Fibroblast of peridontal ligament (primary cell): ENCODE measurements around the gene IRF7.
A peak's percentile ranks its signal among the peaks of the same experiment; 100 is the strongest.
"Not testable (repeated sequence)": the region's sequence is repeated elsewhere in the genome, so short reads cannot be mapped to it uniquely, and the experiment has no call there.

ENCODE experiments used
- DNase-seq: peaks from one replicate; pipeline ENCODE4 v3.0.0-alpha.2; 2010; ENCODE audit errors: extremely low read depth

The IRF7 gene

DNA sequence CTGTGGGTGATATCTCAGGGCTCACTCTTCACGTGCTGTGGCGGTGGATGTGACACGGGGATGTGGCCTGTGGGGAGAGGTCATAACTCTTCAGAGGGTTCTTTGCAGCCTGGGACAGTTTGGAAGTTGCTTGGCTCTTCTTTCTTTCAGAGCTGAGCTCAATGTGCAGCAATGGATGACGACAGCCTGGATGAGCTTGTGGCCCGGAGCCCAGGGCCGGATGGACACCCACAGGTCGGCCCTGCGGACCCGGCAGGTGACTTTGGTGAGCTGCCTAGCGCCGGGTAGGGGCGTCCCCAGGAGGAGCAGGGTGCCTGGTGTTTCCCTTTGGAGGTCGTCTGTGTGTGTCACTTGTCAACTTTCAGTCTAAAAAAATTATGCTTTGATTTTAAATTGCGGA is 34.4 kb downstream of the IRF7 start:
- DNase-seq = no peak

DNA sequence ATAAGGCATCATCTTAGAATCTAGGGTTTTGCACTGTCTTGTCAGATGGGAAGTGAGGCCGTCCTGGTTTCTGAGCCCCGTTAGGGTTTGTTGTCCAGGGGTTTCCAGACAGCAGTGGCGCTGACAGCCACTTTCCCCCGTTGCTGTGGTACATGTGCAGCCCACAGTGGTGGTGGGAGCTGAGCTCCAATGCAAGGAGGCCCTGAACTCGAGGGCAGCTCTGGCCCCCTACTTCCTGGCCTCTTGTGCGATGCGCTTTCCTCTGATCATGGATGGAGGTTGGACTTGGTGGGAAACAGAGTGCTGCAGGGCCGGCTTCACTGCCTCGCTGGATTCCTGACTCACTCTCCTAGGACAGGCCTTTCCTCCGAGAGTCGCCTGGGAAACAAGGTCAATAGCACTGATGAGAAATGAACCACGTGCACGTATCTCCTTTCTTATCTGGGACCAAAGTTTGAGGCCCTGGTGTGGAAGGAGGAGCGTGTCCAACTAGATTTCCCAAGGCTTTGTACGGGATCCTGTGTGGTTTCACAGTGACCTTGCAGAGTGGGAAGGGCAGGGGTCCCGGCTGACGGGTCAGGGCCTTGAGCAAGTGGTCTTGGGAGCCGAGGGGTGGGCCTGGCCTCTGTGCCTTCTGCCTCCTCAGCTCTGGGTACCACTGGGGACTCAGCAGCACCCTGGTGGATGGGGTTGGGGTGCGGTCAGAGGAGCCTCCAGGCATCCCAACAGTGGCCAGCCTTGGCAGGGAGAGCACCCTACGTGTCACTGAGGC is 35.7 kb downstream of the IRF7 start:
- peak; percentile 7 for DNase-seq

DNA sequence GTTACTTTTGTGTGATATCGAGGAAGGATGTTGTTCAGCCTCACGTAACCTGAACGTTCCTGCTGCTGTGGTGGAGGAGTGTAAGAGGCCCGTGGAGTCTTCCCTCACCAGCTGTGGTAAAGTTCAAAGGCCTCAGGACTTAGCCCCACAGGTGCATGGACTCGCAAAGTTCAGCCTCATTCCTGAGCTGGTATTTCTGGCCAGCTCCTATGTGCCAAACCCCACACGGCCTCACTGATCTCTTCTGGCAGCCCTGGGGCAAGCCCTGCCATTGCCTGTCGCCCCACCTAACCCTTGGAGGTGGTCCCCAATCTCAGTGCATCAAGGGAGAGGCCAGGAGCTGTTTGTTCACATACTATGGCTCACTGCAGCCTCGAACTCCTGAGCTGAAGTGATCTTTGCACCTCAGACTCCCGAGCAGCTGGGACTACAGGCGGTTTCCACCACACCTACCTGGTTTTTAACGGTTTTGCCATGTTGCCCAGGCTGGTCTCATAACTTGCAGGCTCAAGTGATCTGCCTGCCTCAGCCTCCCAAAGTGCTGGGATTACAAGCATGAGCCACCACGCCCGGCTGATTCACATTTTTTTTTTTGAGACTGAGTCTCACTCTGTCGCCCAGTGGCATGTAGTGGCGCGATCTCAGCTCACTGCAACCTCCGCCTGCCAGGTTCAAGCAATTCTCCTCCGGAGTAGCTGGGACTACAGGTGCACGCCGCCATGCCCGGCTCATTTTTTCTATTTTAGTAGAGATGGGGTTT is 37.3 kb downstream of the IRF7 start:
- DNase-seq = no peak

DNA sequence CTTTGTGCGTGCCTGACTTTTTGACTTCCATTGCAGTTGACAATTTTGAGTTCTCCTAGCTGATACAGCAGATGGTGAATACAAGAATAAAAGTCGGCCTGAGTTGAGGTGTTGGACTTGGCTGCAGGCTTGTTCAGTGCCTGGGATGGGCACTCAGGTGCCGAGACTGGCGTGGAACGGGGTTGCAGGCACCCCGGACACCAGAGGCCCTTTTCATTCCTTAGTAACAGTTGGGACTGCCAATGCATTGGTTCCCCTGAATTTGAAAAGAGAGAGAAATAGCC is 38.2 kb downstream of the IRF7 start:
- no peak for DNase-seq

DNA sequence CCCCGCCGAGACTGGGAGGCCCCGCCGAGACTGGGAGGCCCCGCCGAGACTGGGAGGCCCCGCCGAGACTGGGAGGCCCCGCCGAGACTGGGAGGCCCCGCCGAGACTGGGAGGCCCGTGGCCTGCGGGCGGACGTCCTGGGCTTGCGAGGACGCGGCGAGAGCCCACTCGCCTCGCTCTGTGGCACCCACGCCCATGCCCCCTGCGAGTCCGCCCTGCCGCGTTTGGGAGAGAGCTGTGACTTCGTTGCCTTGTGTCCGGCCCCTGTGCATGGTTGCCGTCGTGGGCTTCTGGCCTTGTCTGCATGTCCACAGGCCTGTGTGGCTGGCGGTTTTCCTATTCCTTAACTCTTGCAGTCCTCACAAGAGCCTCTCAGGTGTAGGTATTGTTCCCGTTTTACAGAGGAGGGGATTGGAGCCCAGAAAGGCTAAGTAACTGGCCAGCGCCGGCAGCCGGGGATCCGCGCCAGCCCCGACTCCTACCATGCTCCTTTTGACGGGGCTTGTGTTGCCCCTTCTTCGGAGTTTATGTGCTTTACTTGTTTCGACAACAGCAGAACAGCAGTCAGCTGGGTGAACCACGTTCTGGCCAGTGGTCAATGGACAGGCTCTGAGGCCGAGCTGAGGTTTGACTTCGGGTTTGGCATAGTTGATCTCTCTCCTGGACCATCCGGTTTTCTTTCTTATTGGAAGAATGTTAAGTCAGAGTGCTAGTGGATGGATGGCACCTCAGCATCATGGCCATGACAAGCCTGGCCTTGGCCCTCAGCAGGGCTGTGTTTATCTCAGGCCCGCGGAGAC is 38.7 kb downstream of the IRF7 start:
- DNase-seq = peak; percentile 15

DNA sequence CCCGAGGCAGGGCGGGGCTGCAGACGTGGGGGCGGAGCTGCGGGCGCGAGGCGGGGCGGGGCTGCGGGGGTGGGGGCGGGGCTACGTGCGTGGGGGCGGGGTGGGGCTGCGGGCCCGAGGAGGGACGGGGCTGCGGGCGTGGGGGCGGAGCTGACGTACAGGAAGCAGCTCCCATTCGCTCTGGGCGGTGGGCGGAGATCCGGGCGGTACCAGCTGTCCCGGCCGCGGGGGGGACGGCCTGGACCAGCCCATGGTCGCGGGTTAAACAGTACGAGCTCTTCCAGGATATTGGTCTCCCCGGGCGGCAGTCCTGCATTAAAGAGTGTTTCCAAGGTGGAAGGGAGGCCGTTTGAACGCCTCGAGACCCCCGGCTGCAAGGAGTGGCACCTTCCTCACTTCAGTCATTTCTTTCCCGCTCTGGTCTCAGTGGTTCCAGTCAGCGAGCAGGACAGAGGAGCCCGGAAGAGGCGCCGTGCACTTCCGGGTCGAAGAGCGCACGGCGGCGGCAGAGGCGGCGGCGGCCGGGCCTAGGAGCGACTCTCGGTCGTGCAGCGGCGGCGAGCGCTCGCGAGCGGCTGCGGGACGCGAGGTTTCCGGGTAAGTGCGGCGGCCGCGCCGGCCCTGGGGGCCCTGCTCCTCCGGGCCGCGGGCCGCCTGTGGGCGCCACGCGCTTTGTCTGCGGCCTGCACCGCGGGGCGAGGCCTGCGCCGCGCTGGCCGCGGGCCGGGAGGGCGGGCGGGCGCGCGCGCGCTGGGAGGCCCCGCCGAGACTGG is 39.6 kb downstream of the IRF7 start, which contains the start of gene PHRF1:
PHRF1 (plus strand) TSS at position 475 of the 773 bp plus-strand sequence. CDS start 5,043 bp downstream, outside the sequence.
- peak; percentile 93 for DNase-seq

DNA sequence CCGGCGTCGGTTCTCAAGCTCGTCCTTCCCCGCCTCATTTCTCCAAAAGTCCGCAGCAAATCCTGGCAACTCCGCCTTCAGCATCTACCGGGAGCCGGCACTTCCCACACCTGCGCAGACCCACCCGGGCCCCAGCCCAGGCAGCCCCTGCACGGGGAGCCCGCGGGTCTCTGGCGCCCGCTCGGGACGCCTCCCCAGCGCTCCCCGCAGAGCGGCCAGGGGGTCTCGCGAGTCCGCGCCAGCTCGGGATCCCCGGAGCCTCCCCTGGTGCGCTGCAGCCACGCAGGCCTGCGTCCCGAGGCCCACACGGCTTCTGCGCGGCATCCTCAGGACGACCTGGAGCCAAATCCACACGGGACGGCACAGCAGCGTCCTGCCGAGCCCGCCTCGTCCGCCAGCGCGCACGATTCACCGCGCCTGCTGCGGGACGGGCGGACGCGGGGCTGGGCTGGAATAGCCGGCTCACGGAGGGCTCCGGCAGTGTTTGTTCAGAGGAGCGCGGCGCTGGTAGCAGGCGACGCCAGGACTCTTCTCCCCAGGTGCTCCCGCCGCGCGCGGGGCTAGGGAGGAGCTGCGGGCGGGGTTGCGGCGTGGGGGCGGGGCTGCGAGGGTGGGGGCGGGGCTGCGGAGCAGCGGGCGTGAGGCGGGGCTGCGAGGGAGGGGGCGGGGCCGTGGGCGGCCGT is 40.3 kb downstream of the IRF7 start:
- DNase-seq = peak; percentile 5

DNA sequence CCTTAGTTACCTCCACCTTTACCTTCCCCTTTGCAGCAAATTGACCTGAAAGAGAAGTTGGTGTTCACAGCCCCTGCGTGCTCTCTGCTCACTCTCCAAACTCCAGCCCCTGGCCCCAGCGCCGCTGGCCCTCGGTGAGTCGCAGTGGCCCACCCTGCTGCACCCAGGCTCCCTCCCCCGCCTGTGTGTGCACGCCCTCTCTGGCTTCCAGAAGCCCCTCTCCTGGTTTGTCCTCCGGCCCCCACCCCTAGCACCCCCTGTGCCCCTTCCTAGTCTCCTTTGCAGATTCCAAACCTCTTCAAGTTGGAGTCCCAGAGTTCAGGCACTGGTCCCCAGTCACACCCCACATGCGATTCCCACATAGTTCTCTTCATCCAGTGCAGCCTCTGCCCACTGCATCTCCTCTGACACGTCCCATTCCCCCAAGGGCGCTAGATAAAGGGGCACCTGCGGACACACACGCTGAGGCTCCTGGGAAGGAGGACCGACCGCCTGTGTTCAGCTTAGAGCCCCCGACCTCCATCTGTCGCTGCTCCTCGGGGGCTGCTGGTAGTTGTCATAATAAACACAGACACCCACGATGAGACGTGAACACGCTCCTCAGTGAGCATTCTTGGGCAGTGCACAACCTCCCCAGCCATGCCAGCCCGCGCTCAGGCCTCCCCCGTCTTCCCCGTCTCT is 41.0 kb downstream of the IRF7 start:
- no peak for DNase-seq

DNA sequence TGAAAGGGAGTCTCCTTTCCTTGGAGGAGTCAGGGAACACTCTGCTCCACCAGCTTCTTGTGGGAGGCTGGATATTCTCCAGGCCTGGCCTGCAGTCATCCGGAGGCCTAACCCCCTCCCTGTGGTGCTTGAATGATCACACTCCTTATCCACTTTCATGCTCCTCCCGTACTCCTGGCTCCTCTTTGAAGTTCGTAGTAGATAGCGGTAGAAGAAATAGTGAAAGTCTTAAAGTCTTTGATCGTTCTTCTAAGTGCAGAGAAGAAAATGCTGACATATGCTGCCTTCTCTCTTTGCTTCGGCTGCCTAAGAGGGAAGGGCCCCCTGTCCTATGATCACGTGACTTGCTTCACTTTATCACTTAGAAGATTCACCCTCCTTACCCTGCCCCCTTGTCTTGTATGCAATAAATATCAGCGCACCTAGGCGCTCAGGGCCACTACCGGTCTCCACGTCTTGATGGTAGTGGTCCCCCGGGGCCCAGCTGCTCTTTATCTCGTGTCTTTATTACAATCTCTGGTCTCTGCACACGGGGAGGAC is 41.6 kb downstream of the IRF7 start:
- DNase-seq = not testable (repeated sequence)

DNA sequence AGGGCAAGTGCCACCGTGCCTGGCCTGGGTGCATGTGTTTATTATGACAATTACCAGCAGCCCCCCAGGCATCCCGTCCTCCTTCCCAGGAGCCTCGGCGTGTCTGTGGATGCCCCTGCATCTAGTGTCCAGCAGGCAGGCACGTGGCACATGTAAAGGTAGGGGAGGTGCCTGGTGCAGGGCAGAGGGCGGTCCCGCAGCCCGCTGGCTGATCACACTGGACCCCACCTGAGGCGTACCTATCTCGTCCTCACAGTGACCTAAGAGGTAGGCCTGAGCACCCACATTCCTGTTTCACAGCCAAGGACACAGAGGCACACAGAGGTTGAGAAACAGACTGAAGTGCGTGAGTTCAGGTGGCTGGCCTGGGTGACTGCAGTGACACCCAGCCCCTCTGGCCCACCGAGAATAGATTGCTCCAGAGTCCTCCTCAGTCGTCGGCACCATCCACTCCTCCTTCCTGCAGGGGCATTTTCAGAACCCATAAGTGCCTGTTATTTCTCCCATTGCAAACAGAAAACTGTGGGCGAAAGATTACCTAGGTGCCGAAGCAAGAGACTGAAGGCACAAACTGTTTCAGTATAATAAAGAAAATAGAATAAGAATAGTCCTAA is 42.5 kb downstream of the IRF7 start:
- DNase-seq = no peak

DNA sequence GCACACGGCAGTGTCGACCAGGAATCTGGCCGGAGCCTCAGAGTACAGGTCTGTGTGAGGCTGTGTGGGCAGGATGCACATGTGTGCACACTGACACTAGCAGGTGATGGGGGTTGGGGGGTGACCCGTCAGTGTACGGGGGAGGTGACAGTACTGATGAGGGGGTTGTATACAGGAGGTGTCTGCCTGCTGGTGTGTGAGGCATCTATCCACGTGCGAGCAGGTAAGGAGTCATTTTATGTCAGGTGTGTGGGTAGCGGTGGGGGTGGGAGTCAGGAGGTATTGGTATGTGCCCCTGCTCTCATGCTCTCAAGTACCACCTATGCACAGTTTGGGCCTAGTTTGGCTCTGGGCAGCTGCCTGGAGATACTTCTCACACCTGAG is 44.0 kb downstream of the IRF7 start:
- no peak for DNase-seq

DNA sequence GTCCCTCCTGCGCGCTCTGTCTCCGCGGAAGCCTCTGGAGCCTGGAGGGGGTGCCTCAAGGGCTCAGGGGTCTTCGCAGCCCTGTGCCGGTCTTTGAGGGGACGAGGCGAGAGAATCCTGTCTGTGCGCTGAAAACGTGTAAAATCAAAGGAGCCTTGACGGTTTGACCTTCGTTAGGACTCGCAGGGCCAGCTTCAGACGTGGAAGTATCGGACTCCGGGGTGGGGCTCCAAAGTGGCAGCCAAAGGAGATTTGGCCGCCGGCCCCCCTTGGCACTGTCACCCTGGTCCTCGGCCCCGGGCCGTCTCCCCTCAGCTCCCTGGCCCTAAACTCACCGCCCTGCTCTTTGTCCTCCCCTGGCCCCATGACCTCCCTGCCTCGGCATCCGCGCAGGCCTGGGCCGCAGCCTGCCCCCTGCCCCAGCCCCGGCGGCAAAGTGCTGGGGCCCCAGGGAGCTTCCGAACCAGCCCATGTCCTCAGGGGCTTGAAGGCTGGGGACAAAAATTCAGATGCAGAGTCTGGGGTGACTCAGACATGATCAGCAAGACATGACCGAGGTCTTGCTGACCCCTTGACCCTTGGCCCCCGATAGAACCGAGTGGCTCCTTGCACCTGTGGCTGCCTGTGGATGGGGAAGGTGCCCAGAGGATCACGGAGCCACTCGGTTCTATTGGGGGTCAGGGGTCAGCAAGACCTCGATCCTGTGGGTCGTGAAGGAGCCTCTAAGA is 46.4 kb downstream of the IRF7 start:
- no peak for DNase-seq

DNA sequence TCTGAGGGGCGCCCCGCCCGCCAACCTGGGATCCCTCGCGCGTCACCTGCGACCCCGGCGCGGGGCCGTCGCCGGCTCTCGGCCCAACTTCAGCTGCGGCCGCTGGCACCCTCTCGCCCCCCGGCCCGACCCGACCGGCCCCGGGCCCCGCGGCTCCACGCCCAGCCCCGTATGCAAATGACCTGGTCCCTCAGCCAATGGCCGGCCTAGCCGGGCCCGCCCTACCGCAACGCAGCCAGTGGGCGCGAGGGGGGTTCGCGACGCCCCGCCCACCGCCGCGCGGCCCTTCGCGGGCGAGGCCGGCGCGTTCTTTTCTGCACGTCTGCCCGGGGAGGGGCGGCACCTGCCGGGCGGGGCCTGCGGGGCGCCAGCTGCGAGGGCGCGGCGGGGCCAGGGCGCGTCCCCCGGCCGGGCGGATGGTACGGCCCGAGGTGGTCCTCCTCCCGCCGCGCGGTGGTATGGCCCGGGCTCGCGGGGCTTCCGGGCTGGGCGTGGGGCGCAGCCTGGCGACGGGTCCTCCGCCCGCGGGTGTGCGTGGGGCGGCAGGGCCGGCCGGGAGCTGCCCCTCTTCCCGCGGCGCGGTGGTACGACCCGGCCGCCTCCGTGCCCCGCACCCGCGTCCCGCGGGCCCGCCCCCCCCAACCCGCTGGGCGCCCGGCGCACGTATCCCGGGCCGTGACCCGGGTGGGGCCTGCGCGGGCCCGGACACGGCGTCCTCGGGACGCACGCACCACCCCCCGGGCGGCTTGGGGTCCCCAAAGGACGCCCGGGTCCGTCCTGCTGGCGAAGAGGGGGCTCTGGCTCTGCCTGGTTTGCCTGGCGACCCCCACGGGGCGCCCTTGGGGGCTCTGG is 47.2 kb downstream of the IRF7 start:
- peak; percentile 76 for DNase-seq

DNA sequence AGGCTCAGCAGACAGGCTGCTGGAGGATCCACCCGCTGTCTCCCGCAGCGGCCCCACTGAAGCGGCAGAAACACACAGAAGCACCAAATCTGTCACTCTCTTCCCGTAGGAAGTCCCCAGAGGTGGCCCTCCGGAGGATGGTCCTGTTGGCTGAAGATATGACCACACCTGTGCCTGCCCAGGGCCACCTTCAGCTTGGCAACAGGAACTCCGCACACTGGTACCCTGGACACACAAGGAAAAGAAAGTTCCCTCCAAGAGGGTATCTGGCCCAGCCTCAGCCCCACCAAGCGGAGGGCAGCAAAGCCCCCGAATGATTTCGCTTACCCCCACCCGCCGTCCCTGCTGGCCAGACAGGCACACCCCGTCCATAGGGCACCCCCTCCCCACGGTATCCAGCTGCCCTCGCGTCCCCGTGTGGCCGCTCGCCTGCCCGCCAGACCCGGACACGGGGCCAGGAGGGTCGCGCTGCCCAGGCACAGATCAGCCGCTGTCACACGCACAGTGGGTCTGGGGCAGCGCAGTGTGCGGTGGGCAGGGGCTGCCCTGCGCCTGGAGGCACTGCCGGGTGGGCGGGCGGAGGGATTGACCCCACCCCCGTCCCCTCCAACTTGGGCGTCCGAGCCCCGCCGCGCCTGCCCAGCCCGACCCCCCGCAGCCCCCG is 48.0 kb downstream of the IRF7 start:
- DNase-seq = no peak

DNA sequence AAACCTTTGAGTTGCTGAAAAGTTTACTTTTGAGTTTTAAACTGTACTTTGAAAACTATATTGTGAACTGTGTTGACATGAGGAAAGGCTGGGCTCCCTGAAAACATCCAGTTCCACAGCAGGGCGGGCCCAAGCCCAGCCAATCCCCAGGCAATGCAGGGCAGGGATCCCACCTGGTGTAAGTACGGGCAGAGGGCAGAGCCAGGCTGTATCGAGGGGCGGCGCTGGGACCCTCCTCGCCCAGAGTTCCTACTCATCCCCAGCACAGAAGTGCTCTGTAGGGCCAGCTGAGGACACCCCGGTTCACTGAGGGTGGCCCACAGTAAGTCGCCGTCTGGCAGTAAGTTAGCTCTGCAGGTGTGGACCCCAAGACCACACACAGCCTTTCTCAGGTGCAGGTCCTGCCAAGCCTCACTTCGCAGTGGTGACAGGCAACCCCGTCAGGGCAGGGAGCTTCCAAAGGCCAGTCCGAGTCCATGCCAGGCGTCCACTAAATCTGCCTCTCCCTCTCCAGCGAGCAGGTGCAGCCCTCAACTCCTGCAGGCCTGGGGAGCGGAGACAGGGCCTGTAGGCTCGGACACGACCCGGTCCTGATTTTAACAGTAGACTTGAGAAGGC is 48.6 kb downstream of the IRF7 start:
- DNase-seq = no peak

DNA sequence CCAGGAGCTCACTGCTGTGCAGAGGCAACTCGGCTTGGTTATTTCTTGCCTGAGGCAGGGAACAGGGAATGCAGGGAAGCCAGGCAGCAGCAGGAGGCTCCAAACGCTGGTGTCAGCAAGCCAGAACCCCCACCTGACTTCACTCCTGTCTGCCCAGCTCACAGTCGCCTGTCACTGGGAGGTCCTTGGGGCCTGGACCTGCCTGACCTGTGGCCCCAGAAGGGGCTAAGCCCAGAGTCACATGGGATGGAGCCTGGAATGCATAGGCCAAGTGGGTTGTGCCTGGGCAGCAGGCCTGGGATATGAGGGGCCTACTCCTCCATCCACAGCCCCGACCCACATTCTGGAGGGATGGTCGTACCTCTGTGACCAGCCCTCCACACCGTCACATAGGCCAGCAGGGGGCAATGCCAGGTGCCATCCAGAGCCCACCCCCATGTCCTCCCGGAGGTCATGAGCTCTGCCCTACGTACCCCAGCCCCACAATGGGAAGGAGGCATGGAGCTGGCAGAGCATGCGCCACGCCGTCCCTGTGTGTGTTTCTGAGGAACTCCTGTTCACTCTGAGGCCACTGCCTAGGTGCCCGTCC is 49.7 kb downstream of the IRF7 start:
- DNase-seq = no peak
